HEK293 (cell line): ENCODE results near the gene NEK1.
A peak's percentile ranks its signal among the peaks of the same experiment; 100 is the strongest.

Experiments
- GLI2 ChIP-seq: fragments of 450-650 bp; formaldehyde crosslinking; IDR thresholded peaks from 2 replicates; pipeline ENCODE4; 2017; ENCODE audit warnings: missing biosample characterization, missing genetic modification characterization, low read depth, borderline replicate concordance
- HOXC10 ChIP-seq: sonication (generic); formaldehyde crosslinking; IDR thresholded peaks from 2 replicates; pipeline ENCODE4 v1.8.1; 2023; ENCODE audit warnings: mild to moderate bottlenecking, missing genetic modification reagents
- KLF8 ChIP-seq: fragments of 450-650 bp; formaldehyde crosslinking; IDR thresholded peaks from 2 replicates; pipeline ENCODE4 v1.5.1; 2016; ENCODE audit warnings: missing biosample characterization, missing genetic modification characterization
- OSR2 ChIP-seq: fragments of 450-650 bp; formaldehyde crosslinking; IDR thresholded peaks from 2 replicates; pipeline ENCODE4 v1.5.1; 2016; ENCODE audit warnings: missing biosample characterization, missing genetic modification characterization
- SALL2 ChIP-seq: fragments of 450-650 bp; formaldehyde crosslinking; IDR thresholded peaks from 2 replicates; pipeline ENCODE4 v1.5.0; 2017; ENCODE audit warnings: missing biosample characterization, mild to moderate bottlenecking, missing genetic modification characterization, borderline replicate concordance
- SCRT2 ChIP-seq: fragments of 450-650 bp; formaldehyde crosslinking; IDR thresholded peaks from 2 replicates; pipeline ENCODE4 v1.5.1; 2016; ENCODE audit warnings: missing biosample characterization, missing genetic modification characterization
- SP3 ChIP-seq: fragments of 450-650 bp; formaldehyde crosslinking; IDR thresholded peaks from 2 replicates; pipeline ENCODE4 v1.5.1; 2016; ENCODE audit warnings: missing biosample characterization, missing genetic modification characterization
- YY2 ChIP-seq: fragments of 450-650 bp; formaldehyde crosslinking; IDR thresholded peaks from 2 replicates; pipeline ENCODE4 v1.5.1; 2016; ENCODE audit warnings: missing biosample characterization, missing genetic modification characterization
- ZFP41 ChIP-seq: fragments of 450-650 bp; formaldehyde crosslinking; IDR thresholded peaks from 2 replicates; pipeline ENCODE4 v1.5.1; 2016; ENCODE audit warnings: missing biosample characterization, missing genetic modification characterization, borderline replicate concordance
- ZIC2 ChIP-seq: fragments of 450-650 bp; formaldehyde crosslinking; IDR thresholded peaks from 2 replicates; pipeline ENCODE4 v1.5.1; 2016; ENCODE audit warnings: missing biosample characterization, missing genetic modification characterization
- ZNF184 ChIP-seq: fragments of 450-650 bp; IDR thresholded peaks from 2 replicates; pipeline ENCODE4 v1.5.1; 2018; ENCODE audit warnings: missing biosample characterization, mild to moderate bottlenecking, missing genetic modification characterization
- ZNF248 ChIP-seq: fragments of 450-650 bp; formaldehyde crosslinking; IDR thresholded peaks from 2 replicates; pipeline ENCODE4 v1.5.1; 2017; ENCODE audit warnings: missing biosample characterization, missing genetic modification characterization
- ZNF335 ChIP-seq: fragments of 450-650 bp; formaldehyde crosslinking; conservative IDR thresholded peaks from 2 replicates; pipeline ENCODE4 v1.5.1; 2016; ENCODE audit warnings: missing biosample characterization, missing genetic modification characterization
- ZNF404 ChIP-seq: fragments of 450-650 bp; formaldehyde crosslinking; IDR thresholded peaks from 2 replicates; pipeline ENCODE4 v1.5.1; 2017; ENCODE audit warnings: missing biosample characterization, missing genetic modification characterization
- ZNF433 ChIP-seq: fragments of 450-650 bp; formaldehyde crosslinking; IDR thresholded peaks from 2 replicates; pipeline ENCODE4 v1.5.1; 2016; ENCODE audit warnings: missing biosample characterization, missing genetic modification characterization, low read depth
- ZNF48 ChIP-seq: fragments of 450-650 bp; formaldehyde crosslinking; IDR thresholded peaks from 2 replicates; pipeline ENCODE4 v1.5.1; 2016; ENCODE audit warnings: missing biosample characterization, missing genetic modification characterization
- ZNF747 ChIP-seq: fragments of 450-650 bp; formaldehyde crosslinking; IDR thresholded peaks from 2 replicates; pipeline ENCODE4 v1.5.1; 2016; ENCODE audit warnings: missing biosample characterization, missing genetic modification characterization
- ZNF776 ChIP-seq: fragments of 450-650 bp; formaldehyde crosslinking; IDR thresholded peaks from 2 replicates; pipeline ENCODE4 v1.5.0; 2017; ENCODE audit warnings: missing biosample characterization, missing genetic modification characterization, borderline replicate concordance
- ZNF837 ChIP-seq: fragments of 450-650 bp; formaldehyde crosslinking; IDR thresholded peaks from 2 replicates; pipeline ENCODE4 v1.5.1; 2016; ENCODE audit warnings: missing biosample characterization, missing genetic modification characterization
- TF ChIP-seq, protein P1 (sequence below): fragments of 450-650 bp; formaldehyde crosslinking; IDR thresholded peaks from 2 replicates; pipeline ENCODE4 v1.5.1; 2016; ENCODE audit warnings: missing biosample characterization, missing genetic modification characterization
- TF ChIP-seq, protein P2 (sequence below): fragments of 450-650 bp; formaldehyde crosslinking; IDR thresholded peaks from 2 replicates; pipeline ENCODE4 v1.5.1; 2016; ENCODE audit warnings: missing biosample characterization, missing genetic modification characterization, low read depth
- TF ChIP-seq, protein P3 (sequence below): fragments of 450-650 bp; formaldehyde crosslinking; IDR thresholded peaks from 2 replicates; pipeline ENCODE4 v1.5.1; 2016; ENCODE audit warnings: missing biosample characterization, missing genetic modification characterization
- TF ChIP-seq, protein P4 (sequence below): fragments of 450-650 bp; formaldehyde crosslinking; IDR thresholded peaks from 2 replicates; pipeline ENCODE4 v1.5.1; 2016; ENCODE audit warnings: missing biosample characterization, missing genetic modification characterization
- TF ChIP-seq, protein P5 (sequence below): fragments of 450-650 bp; formaldehyde crosslinking; IDR thresholded peaks from 2 replicates; pipeline ENCODE4 v1.5.1; 2016; ENCODE audit warnings: missing biosample characterization, missing genetic modification characterization
- TF ChIP-seq, protein P6 (sequence below): fragments of 450-650 bp; formaldehyde crosslinking; IDR thresholded peaks from 2 replicates; pipeline ENCODE4 v1.5.1; 2016; ENCODE audit warnings: missing biosample characterization, missing genetic modification characterization

NEK1 gene

DNA sequence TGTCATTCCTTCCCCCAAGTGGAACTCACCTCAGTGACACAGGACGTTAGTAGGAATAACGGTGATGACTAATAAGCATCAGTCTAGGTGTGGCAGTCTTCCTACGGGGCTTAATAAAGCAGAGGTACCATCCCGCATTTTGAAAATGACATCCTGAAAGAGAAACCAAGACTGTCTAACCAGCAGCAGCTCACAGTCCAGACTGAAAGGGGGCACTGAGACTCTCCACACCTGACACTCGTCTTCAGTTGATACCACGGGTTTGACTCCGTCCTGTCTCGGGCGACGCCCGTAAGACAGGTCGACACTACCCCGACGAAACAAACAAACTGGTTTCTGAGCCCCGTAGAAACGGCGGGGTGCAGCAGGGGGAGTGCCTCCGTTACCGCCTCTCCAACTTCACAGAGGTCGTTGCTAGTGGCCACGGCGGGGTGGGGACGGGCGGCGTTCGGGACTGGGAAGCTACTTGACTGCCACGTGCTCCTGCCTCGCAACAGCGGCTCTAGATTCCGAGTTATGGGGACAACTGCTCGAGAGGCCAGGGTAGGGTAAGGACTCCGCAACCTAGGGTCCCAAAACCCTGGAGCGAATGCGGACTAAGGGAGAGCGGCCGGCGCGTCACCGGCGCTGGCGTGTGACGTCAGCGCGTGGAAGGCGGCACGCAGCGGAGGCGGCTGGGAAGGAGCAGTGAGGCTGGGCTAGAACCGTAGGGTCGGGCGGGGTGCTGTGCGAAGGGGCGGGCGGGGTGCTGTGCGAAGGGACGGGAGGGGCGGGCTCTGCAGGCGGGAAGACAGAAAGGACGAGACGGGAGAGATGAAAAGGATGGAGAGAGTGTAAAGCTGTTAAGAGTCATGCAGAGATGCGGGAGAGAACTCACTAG is at the start of gene NEK1 (continued):
- TF ChIP-seq ZNF776 (tag by site-specific recombination), result no peak
- TF ChIP-seq, protein P1, sequence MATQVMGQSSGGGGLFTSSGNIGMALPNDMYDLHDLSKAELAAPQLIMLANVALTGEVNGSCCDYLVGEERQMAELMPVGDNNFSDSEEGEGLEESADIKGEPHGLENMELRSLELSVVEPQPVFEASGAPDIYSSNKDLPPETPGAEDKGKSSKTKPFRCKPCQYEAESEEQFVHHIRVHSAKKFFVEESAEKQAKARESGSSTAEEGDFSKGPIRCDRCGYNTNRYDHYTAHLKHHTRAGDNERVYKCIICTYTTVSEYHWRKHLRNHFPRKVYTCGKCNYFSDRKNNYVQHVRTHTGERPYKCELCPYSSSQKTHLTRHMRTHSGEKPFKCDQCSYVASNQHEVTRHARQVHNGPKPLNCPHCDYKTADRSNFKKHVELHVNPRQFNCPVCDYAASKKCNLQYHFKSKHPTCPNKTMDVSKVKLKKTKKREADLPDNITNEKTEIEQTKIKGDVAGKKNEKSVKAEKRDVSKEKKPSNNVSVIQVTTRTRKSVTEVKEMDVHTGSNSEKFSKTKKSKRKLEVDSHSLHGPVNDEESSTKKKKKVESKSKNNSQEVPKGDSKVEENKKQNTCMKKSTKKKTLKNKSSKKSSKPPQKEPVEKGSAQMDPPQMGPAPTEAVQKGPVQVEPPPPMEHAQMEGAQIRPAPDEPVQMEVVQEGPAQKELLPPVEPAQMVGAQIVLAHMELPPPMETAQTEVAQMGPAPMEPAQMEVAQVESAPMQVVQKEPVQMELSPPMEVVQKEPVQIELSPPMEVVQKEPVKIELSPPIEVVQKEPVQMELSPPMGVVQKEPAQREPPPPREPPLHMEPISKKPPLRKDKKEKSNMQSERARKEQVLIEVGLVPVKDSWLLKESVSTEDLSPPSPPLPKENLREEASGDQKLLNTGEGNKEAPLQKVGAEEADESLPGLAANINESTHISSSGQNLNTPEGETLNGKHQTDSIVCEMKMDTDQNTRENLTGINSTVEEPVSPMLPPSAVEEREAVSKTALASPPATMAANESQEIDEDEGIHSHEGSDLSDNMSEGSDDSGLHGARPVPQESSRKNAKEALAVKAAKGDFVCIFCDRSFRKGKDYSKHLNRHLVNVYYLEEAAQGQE, result no peak
- TF ChIP-seq SCRT2 (tag by site-specific recombination), result no peak
- no peak for TF ChIP-seq GLI2 (tag by site-specific recombination)
- TF ChIP-seq ZNF48 (tag by site-specific recombination), result no peak
- no peak for TF ChIP-seq ZNF747
- no peak for TF ChIP-seq ZFP41 (tag by site-specific recombination)
- TF ChIP-seq, protein P2, sequence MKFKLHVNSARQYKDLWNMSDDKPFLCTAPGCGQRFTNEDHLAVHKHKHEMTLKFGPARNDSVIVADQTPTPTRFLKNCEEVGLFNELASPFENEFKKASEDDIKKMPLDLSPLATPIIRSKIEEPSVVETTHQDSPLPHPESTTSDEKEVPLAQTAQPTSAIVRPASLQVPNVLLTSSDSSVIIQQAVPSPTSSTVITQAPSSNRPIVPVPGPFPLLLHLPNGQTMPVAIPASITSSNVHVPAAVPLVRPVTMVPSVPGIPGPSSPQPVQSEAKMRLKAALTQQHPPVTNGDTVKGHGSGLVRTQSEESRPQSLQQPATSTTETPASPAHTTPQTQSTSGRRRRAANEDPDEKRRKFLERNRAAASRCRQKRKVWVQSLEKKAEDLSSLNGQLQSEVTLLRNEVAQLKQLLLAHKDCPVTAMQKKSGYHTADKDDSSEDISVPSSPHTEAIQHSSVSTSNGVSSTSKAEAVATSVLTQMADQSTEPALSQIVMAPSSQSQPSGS, result peak; percentile 93
- no peak for TF ChIP-seq HOXC10 (CRISPR knock-in tag)
- TF ChIP-seq ZIC2 (tag by site-specific recombination), result peak; percentile 22; the same call in 1 of the 2 replicates
- TF ChIP-seq YY2, result no peak
- TF ChIP-seq, protein P3, sequence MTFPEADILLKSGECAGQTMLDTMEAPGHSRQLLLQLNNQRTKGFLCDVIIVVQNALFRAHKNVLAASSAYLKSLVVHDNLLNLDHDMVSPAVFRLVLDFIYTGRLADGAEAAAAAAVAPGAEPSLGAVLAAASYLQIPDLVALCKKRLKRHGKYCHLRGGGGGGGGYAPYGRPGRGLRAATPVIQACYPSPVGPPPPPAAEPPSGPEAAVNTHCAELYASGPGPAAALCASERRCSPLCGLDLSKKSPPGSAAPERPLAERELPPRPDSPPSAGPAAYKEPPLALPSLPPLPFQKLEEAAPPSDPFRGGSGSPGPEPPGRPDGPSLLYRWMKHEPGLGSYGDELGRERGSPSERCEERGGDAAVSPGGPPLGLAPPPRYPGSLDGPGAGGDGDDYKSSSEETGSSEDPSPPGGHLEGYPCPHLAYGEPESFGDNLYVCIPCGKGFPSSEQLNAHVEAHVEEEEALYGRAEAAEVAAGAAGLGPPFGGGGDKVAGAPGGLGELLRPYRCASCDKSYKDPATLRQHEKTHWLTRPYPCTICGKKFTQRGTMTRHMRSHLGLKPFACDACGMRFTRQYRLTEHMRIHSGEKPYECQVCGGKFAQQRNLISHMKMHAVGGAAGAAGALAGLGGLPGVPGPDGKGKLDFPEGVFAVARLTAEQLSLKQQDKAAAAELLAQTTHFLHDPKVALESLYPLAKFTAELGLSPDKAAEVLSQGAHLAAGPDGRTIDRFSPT, result no peak
- TF ChIP-seq ZNF433, result no peak
- TF ChIP-seq ZNF184 (tag by site-specific recombination), result no peak
- TF ChIP-seq, protein P4, sequence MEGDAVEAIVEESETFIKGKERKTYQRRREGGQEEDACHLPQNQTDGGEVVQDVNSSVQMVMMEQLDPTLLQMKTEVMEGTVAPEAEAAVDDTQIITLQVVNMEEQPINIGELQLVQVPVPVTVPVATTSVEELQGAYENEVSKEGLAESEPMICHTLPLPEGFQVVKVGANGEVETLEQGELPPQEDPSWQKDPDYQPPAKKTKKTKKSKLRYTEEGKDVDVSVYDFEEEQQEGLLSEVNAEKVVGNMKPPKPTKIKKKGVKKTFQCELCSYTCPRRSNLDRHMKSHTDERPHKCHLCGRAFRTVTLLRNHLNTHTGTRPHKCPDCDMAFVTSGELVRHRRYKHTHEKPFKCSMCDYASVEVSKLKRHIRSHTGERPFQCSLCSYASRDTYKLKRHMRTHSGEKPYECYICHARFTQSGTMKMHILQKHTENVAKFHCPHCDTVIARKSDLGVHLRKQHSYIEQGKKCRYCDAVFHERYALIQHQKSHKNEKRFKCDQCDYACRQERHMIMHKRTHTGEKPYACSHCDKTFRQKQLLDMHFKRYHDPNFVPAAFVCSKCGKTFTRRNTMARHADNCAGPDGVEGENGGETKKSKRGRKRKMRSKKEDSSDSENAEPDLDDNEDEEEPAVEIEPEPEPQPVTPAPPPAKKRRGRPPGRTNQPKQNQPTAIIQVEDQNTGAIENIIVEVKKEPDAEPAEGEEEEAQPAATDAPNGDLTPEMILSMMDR (tag by site-specific recombination), result no peak
- TF ChIP-seq, protein P5, sequence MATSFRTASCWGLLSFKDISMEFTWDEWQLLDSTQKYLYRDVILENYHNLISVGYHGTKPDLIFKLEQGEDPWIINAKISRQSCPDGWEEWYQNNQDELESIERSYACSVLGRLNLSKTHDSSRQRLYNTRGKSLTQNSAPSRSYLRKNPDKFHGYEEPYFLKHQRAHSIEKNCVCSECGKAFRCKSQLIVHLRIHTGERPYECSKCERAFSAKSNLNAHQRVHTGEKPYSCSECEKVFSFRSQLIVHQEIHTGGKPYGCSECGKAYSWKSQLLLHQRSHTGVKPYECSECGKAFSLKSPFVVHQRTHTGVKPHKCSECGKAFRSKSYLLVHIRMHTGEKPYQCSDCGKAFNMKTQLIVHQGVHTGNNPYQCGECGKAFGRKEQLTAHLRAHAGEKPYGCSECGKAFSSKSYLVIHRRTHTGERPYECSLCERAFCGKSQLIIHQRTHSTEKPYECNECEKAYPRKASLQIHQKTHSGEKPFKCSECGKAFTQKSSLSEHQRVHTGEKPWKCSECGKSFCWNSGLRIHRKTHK (tag by site-specific recombination), result no peak
- TF ChIP-seq, protein P6, sequence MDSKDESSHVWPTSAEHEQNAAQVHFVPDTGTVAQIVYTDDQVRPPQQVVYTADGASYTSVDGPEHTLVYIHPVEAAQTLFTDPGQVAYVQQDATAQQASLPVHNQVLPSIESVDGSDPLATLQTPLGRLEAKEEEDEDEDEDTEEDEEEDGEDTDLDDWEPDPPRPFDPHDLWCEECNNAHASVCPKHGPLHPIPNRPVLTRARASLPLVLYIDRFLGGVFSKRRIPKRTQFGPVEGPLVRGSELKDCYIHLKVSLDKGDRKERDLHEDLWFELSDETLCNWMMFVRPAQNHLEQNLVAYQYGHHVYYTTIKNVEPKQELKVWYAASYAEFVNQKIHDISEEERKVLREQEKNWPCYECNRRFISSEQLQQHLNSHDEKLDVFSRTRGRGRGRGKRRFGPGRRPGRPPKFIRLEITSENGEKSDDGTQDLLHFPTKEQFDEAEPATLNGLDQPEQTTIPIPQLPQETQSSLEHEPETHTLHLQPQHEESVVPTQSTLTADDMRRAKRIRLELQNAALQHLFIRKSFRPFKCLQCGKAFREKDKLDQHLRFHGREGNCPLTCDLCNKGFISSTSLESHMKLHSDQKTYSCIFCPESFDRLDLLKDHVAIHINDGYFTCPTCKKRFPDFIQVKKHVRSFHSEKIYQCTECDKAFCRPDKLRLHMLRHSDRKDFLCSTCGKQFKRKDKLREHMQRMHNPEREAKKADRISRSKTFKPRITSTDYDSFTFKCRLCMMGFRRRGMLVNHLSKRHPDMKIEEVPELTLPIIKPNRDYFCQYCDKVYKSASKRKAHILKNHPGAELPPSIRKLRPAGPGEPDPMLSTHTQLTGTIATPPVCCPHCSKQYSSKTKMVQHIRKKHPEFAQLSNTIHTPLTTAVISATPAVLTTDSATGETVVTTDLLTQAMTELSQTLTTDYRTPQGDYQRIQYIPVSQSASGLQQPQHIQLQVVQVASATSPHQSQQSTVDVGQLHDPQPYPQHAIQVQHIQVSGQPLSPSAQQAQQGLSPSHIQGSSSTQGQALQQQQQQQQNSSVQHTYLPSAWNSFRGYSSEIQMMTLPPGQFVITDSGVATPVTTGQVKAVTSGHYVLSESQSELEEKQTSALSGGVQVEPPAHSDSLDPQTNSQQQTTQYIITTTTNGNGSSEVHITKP (tag by site-specific recombination), result no peak; the same call in 1 of the 2 replicates
- no peak for TF ChIP-seq ZNF837 (tag by site-specific recombination)
- TF ChIP-seq OSR2 (tag by site-specific recombination), result no peak
- no peak for TF ChIP-seq SALL2 (tag by site-specific recombination)
- peak; percentile 44 for TF ChIP-seq SP3 (tag by site-specific recombination)
- peak; percentile 49; the same call in 1 of the 2 replicates for TF ChIP-seq KLF8 (tag by site-specific recombination)
- TF ChIP-seq ZNF335 (tag by site-specific recombination), result peak; percentile 83
- TF ChIP-seq ZNF404, result no peak
- no peak for TF ChIP-seq ZNF248 (tag by site-specific recombination)
